Stimulated activated CD4-positive, alpha-beta T cell treated with anti-CD3 and anti-CD28 coated beads, Interleukin-1b, Interleukin-23, amount 100 ng/mL, for 1 hour (primary cell): Measurements from ENCODE around the gene SLC1A2.

Experiments used
- DNase-seq, 2 donors: peaks; one replicate each; pipeline ENCODE4 v3.0.0-alpha.2; 2020; ENCODE audit warnings: low read depth in 2 of 2

SLC1A2 gene

GRCh38 chr11:35272391-35272902 is 146.9 kb downstream of the SLC1A2 start:
- DNase-seq = peak in 1 of 2 donors; percentile 14

GRCh38 chr11:35271031-35271430 is 148.3 kb downstream of the SLC1A2 start:
- DNase-seq = no peak

- DNase-seq = no peak
These were observed 149.0 kb downstream of the SLC1A2 start for GRCh38 chr11:35270342-35270741.

- no peak for DNase-seq
These were observed 151.9 kb downstream of the SLC1A2 start for GRCh38 chr11:35267504-35267903.

- no peak for DNase-seq
These were observed 153.5 kb downstream of the SLC1A2 start for GRCh38 chr11:35265755-35266454.

GRCh38 chr11:35262735-35263134 is 156.6 kb downstream of the SLC1A2 start:
- DNase-seq = no peak

- DNase-seq = no peak
These were observed 157.3 kb downstream of the SLC1A2 start for GRCh38 chr11:35262056-35262455.

GRCh38 chr11:35261197-35261596 is 158.2 kb downstream of the SLC1A2 start:
- no peak for DNase-seq

GRCh38 chr11:35260342-35260985 is 158.9 kb downstream of the SLC1A2 start:
- no peak for DNase-seq

- DNase-seq = no peak
These were observed 159.8 kb downstream of the SLC1A2 start for GRCh38 chr11:35259529-35259928.

- DNase-seq = no peak
These were observed 162.1 kb downstream of the SLC1A2 start for GRCh38 chr11:35257281-35257680.

GRCh38 chr11:35256296-35256695 is 163.1 kb downstream of the SLC1A2 start:
- no peak for DNase-seq

- DNase-seq = no peak
These were observed 163.8 kb downstream of the SLC1A2 start for GRCh38 chr11:35255514-35255913.

GRCh38 chr11:35253237-35253636 is 166.1 kb downstream of the SLC1A2 start:
- DNase-seq = no peak

GRCh38 chr11:35250621-35251020 is 168.7 kb downstream of the SLC1A2 start:
- no peak for DNase-seq

- DNase-seq = no peak
These were observed 169.2 kb downstream of the SLC1A2 start for GRCh38 chr11:35250192-35250591.

GRCh38 chr11:35248558-35249323 is 170.6 kb downstream of the SLC1A2 start:
- no peak for DNase-seq

- no peak for DNase-seq
These were observed 171.5 kb downstream of the SLC1A2 start for GRCh38 chr11:35247863-35248262.

GRCh38 chr11:35247428-35247827 is 171.9 kb downstream of the SLC1A2 start:
- DNase-seq = peak in 1 of 2 donors; percentile 41

- no peak for DNase-seq
These were observed 172.6 kb downstream of the SLC1A2 start for GRCh38 chr11:35246745-35247144.

- no peak for DNase-seq
These were observed 173.6 kb downstream of the SLC1A2 start for GRCh38 chr11:35245786-35246185.

- DNase-seq = no peak
These were observed 174.3 kb downstream of the SLC1A2 start for GRCh38 chr11:35245056-35245455.

- no peak for DNase-seq
These were observed 175.6 kb downstream of the SLC1A2 start for GRCh38 chr11:35243774-35244173.
